ENCODE results near the gene STRN3.
"Not testable (repeated sequence)": the region's sequence is repeated elsewhere in the genome, so short reads cannot be mapped to it uniquely, and the experiment has no call there.

STRN3 gene

DNA sequence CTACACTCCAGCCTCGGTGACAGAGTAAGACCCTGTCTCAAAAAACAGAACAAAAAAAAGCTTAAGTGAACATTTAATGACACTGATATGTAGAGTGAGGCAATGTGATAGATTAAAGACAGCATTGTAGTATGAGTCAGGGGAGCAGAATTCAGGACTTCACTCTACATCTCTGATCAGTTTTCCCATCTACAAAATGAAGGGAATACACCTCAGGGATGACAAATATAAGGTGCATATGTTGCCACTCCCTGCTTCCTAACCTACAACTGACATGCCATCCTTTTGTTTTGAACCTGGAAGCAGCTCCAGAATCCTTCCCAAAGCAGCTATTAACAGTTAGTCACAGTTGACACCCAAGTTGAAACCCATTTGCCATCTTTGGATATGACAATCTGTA lies 30.9 kb upstream of the STRN3 start:
- H3K4me1 ChIP-seq (ENCODE audit: control insufficient read depth, low read length) = peaks cover 15% of the 10 kb centered on the region
- H3K27me3 ChIP-seq (ENCODE audit: control insufficient read depth, low read length) = no peaks in the 10 kb centered on the region
- TF ChIP-seq EZH2phosphoT487 (IDR thresholded peaks at IDR 0.05; ENCODE audit: borderline replicate concordance, low read length) (no peak), CTCF (IDR thresholded peaks at IDR 0.05; ENCODE audit: low read depth, low read length, poor library complexity, severe bottlenecking) (no peak)
- H3K27ac ChIP-seq (ENCODE audit: low read depth, low read length) = no peak overlapping the region
- H3K79me2 ChIP-seq (ENCODE audit: control insufficient read depth, low read length) = no peaks in the 10 kb centered on the region
- no peak overlapping the region for H3K4me3 ChIP-seq (ENCODE audit: low read length)
- H4K20me1 ChIP-seq (ENCODE audit: control insufficient read depth, insufficient read depth, low read depth, low read length) = no peaks in the 10 kb centered on the region
- H3K9me3 ChIP-seq (ENCODE audit: control insufficient read depth, insufficient read depth, low read length) = no peaks in the 10 kb centered on the region
- H3K9me2 ChIP-seq (replicated peaks; ENCODE audit: control insufficient read depth, low read length) = no peaks in the 10 kb centered on the region
- no peaks in the 10 kb centered on the region for H3F3A ChIP-seq (ENCODE audit: control insufficient read depth, insufficient read depth)
- no peak overlapping the region for H3K4me2 ChIP-seq (ENCODE audit: low read length)
- H3K36me3 ChIP-seq (ENCODE audit: control insufficient read depth, low read length) = no peaks in the 10 kb centered on the region

- H4K20me1 ChIP-seq (ENCODE audit: control insufficient read depth, insufficient read depth, low read depth, low read length); H3K4me2 ChIP-seq (ENCODE audit: low read length); H3K27me3 ChIP-seq (ENCODE audit: control insufficient read depth, low read length); H3K9me2 ChIP-seq (replicated peaks; ENCODE audit: control insufficient read depth, low read length); H3K4me1 ChIP-seq (ENCODE audit: control insufficient read depth, low read length); H3F3A ChIP-seq (ENCODE audit: control insufficient read depth, insufficient read depth); H3K4me3 ChIP-seq (ENCODE audit: low read length); H3K36me3 ChIP-seq (ENCODE audit: control insufficient read depth, low read length); H3K27ac ChIP-seq (ENCODE audit: low read depth, low read length); H3K9me3 ChIP-seq (ENCODE audit: control insufficient read depth, insufficient read depth, low read length); H3K79me2 ChIP-seq (ENCODE audit: control insufficient read depth, low read length): not testable (repeated sequence)
Observed at GRCh38 chr14:31052905-31053586, 26.9 kb upstream of the STRN3 start.

DNA sequence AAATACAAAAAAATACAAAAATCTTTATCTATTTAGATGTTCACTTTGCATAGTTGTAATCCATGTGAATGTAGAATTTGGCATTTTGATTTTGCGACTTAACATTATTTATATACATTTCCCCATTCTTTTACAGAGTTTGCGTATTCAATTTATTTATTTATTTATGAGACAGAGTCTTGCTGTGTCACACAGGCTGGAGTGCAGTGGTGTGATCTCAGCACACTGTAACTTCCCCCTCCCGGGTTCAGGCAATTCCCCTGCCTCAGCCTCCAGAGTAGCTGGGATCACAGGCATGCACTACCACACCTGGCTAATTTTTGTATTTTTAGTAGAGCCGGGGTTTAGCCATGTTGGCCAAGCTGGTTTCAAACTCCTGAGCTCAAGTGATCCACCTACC lies 25.3 kb upstream of the STRN3 start:
- 0 out of 2 replicates have a peak, but pooled peaks cover 3% of the 10 kb centered on the region for H3F3A ChIP-seq (ENCODE audit: control insufficient read depth, insufficient read depth)
- no peaks in the 10 kb centered on the region for H3K79me2 ChIP-seq (ENCODE audit: control insufficient read depth, low read length)
- no peak overlapping the region for H3K4me3 ChIP-seq (ENCODE audit: low read length)
- no peaks in the 10 kb centered on the region for H3K36me3 ChIP-seq (ENCODE audit: control insufficient read depth, low read length)
- H3K9me3 ChIP-seq (ENCODE audit: control insufficient read depth, insufficient read depth, low read length) = no peaks in the 10 kb centered on the region
- H3K27ac ChIP-seq (ENCODE audit: low read depth, low read length) = no peak overlapping the region
- H4K20me1 ChIP-seq (ENCODE audit: control insufficient read depth, insufficient read depth, low read depth, low read length) = no peaks in the 10 kb centered on the region
- H3K27me3 ChIP-seq (ENCODE audit: control insufficient read depth, low read length) = no peaks in the 10 kb centered on the region
- H3K9me2 ChIP-seq (replicated peaks; ENCODE audit: control insufficient read depth, low read length) = no peaks in the 10 kb centered on the region
- no peak for TF ChIP-seq CTCF (IDR thresholded peaks at IDR 0.05; ENCODE audit: low read depth, low read length, poor library complexity, severe bottlenecking)
- TF ChIP-seq EZH2phosphoT487 (IDR thresholded peaks at IDR 0.05; ENCODE audit: borderline replicate concordance, low read length) = no peak
- no peaks in the 10 kb centered on the region for H3K4me1 ChIP-seq (ENCODE audit: control insufficient read depth, low read length)
- no peak overlapping the region for H3K4me2 ChIP-seq (ENCODE audit: low read length)

- H3K4me2 ChIP-seq (ENCODE audit: low read length) = no peak overlapping the region
- TF ChIP-seq CTCF (IDR thresholded peaks at IDR 0.05; ENCODE audit: low read depth, low read length, poor library complexity, severe bottlenecking) = no peak
- no peaks in the 10 kb centered on the region for H3K79me2 ChIP-seq (ENCODE audit: control insufficient read depth, low read length)
- no peaks in the 10 kb centered on the region for H3K27me3 ChIP-seq (ENCODE audit: control insufficient read depth, low read length)
- no peaks in the 10 kb centered on the region for H3K9me3 ChIP-seq (ENCODE audit: control insufficient read depth, insufficient read depth, low read length)
- no peaks in the 10 kb centered on the region for H3K36me3 ChIP-seq (ENCODE audit: control insufficient read depth, low read length)
- H3K9me2 ChIP-seq (replicated peaks; ENCODE audit: control insufficient read depth, low read length) = no peaks in the 10 kb centered on the region
- 0 out of 2 replicates have a peak, but pooled peaks cover 3% of the 10 kb centered on the region for H3F3A ChIP-seq (ENCODE audit: control insufficient read depth, insufficient read depth)
- no peaks in the 10 kb centered on the region for H3K4me1 ChIP-seq (ENCODE audit: control insufficient read depth, low read length)
- no peak overlapping the region for H3K27ac ChIP-seq (ENCODE audit: low read depth, low read length)
- H4K20me1 ChIP-seq (ENCODE audit: control insufficient read depth, insufficient read depth, low read depth, low read length) = no peaks in the 10 kb centered on the region
- H3K4me3 ChIP-seq (ENCODE audit: low read length) = no peak overlapping the region
Observed at GRCh38 chr14:31051023-31051422, 24.8 kb upstream of the STRN3 start.
